CD4-positive, alpha-beta T cell treated with Interleukin-2 at 100 ng/mL for 4 hours (primary cell): ENCODE data around the gene KDM5B.
"Not testable (repeated sequence)": the region's sequence is repeated elsewhere in the genome, so short reads cannot be mapped to it uniquely, and the experiment has no call there.

Source experiments
- DNase-seq: peaks from one replicate; pipeline ENCODE4 v3.0.0-alpha.2; 2020; ENCODE audit warnings: low spot score

KDM5B gene

DNA sequence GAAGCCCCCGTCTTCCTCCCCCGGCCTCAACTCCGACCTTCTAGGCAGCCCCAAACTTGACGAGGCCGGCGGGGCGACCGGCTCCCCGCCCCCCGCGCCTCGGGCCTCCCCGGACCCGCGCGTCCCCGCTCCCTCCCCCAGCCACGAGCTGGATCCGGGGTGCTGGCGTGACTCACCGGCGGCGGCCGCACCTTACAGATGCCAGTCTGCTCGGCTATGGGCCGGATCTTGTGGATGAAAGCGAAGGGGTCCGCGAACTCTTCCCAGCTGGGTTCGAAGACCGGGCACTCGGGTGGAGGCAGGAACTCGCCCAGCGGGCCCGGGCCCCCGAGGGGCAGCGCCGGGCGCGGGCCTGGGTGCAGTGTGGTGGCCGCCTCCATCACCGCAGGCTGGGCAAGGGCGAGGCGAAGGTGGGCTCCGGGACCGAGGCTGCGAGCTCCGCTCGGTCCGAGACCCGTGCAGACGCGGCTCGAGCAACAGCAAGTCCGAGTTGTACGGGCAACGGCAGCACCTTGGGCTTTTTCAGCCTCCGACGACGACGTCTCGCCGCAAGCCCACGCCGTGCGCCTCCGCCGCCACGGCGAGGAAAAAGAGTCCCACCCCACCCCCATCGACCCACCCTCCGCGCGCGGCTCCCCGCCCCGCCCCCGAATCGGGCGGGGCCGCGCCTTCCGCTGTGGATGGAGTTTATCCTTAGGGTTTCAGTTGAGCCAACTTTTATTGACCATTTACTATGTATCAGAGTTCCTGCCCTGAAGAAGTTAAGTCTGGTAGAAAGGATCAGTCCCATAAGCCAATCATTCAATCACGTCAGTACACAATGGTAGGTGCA is at the start of gene KDM5B:
Gene KDM5B, minus strand, starts transcription at position 496 of the 832 bp plus-strand sequence. Its CDS starts 116 bp downstream, at position 380.
- peak; percentile 72 for DNase-seq

DNA sequence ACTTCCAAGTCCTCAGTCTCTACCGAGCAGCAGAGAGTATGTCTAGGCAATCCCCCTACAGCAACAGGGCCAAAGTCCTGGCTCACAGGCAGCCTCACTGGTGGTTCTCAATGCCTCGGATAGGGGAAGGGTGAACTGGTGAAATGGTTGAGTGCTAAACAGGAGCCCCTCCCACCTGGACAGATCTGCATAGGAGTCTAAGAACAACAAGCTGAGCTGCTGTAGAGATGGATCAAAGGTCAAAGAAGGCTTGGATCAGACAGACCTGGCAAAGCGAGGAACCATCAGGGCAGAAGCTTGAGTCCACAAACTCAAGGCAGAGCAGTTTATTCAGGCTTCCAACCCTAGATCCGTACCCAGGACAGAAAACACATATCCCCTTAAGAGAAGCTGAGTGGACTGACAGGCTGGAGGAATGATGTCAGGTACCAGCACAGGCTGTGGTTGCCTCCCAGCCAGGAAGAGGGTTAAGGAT is 49.0 kb upstream of the KDM5B start:
- DNase-seq: no peak

DNA sequence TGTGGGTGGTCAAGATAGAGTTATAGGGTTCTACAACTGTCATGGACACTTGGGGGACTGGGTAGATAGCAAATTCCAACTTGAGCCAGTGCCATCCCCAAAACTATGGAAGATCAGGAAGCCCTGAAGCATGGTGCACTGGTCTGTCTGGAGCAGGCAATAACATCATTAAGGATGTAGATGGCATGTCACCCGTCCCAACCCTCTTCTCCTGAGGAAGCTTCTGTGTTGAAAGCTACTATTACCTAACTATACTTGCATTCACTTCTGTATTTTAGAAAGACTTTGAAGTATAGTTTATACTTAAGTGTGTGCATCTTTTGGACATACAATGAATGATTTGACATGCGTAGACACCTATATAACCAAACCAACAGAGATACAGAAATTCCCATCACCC is 47.8 kb upstream of the KDM5B start:
- DNase-seq: no peak

DNA sequence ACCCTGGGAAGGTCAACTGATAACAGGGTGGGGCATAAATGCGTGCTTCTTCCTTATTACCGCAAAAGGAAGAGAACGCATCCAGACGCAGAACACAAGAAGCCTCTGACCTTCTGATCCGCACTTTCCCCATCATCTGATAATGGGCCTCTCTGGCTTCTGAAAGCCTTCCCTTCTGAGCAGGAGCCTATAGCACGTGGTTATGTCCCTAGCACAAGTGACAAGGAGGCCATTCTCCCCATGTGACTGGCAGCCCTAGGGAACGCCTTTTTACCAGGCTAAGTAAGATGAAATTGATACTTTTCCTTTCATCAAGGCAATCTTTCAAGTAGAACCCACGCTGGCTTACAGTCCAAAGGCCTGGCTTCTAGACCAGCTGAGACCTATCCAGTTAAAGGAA is 46.6 kb upstream of the KDM5B start:
- no peak for DNase-seq

DNA sequence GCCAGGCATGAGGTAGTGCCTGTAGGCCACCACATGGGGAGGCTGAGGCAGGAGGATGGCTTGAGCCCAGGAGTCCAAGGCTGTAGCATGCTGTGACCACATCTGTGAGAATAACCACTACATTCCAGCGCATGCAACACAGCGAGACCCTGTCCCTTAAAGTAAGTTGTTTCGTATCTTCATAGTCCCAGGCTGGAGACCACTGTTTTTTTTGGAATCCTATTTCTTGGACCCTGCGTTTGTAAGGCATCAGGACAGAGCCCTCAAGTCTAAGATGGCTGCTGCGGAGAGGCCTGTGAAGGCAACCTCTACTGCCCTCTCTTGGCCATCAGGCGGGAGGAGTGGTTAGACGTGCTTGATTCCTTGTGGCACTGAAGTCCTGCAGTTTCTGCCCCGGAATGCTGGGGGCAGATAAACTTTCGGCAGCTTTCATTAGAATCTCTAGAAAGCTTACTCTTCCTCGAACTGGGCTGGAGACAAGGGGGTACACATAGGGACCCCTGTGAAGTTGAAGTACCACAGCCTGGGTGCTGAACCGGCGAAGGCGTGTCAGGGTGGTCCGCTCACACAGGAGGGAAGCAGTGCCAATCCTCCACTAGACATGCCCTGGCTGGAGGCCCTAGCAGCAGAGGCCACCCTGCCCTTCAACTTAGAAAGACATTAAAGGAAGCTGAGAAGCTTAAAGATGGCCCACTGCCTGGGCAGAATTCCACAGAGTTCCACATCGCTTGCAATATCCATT is 44.1 kb upstream of the KDM5B start:
- DNase-seq: peak; percentile 38

DNA sequence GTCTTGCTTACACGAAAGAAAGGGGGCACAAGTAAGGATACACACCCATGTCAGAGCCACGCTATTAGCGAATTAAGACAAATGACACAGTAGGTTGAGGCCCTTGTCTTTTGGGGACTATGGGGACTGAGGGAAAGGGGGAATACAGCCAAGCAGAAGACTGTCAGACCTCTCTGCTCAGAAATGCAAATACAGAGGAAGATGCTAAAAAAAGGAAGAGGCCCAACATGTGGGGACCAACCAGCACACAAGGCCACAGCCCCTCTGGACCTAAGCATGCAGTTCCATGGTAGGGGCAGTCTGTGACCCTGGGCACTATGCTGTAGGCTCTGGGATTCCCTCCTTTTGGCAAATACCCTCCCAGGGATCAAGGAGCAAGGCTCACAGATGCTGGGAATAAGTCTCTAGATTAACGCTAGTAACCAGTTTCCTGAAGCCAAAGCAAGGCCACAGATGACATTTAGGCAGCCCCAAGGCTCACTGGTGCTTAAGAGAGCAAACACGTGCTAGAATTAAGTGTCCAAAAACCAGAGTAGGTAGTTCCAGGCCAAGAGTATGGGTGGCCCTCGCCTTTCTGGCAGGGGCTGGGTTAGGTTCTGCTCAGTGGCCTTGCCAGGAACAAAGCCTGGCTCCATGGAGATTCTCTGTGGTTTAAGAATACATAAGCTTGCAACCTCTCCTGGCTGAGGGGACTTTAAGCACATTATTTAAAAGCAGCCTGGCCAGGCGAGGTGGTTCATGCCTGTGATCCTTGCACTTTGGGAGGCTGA is 42.6 kb upstream of the KDM5B start:
- DNase-seq: no peak

DNA sequence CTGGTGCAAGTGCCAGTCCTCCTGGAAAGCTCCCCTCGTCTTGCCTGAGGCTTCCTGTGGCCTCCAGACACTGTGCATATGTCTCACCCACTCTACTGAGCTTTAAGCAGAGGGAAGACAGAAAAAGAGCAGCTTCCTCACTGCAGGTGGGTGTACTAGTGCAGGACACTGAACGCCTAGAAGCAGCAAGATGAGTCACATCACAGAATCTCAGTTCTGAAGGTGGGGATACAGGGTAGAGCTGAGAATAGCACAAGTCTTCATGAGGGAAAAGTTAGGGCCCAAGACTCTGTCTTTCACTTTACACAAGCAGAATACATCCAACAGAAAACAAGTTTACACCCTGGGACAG is 39.9 kb upstream of the KDM5B start:
- DNase-seq: no peak

DNA sequence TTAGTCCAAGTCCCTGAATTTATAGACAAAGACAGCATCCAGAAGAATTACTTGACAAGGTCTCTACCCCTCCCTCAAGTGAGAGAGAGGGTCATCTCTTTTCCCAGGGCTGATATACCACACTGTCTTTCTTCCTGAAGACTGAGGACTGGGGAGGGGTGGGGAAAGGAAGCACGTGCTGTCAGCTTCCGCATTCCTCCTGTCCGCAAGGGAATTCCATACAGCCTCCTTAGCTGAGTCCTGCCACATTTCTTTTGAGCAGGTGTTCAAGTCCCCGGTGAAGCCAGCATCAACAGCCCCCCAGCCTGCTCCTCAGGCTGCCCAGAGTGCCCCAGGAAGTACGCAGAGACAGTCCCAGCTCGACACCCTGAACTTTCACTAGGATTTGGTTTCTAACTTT is 36.7 kb upstream of the KDM5B start:
- DNase-seq: no peak

DNA sequence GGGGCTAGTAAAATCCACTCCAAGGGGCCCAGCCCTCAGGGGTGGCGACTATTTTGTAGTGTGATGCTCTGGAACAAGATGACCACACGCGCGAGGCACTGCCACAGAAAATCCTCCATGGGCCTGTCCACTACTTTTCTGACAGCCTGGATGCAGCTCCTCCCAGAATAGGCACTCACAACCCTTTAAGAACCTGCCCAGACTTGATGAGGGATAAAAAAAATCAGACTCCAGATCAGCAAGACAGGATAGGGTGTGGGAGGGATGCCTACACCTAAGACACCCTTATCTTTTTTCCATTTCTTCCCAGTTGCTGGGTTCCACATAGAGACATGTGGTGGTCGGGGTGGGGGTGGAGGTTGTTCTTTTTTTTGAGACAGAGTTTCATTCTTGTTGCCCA is 36.0 kb upstream of the KDM5B start:
- no peak for DNase-seq

DNA sequence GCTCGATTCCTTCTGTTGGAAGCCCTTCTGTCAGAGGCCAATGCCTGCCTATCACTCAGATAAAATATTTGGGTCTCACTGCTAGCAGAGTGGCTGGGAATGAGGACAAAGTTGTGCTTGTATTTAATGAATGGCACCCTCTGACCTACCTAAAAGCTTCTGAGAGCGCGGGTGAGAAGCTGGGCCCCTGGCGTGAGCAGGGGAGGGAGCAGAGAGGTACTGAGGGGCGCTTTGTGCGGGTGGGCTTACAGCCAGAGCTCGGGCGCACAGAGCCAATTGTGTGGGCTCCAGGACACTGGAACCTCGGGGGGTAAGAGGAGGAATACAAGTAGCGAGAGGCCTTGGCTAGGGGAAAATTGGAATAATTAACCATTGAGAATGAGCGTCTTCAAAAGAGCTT is 34.9 kb upstream of the KDM5B start:
- no peak for DNase-seq

DNA sequence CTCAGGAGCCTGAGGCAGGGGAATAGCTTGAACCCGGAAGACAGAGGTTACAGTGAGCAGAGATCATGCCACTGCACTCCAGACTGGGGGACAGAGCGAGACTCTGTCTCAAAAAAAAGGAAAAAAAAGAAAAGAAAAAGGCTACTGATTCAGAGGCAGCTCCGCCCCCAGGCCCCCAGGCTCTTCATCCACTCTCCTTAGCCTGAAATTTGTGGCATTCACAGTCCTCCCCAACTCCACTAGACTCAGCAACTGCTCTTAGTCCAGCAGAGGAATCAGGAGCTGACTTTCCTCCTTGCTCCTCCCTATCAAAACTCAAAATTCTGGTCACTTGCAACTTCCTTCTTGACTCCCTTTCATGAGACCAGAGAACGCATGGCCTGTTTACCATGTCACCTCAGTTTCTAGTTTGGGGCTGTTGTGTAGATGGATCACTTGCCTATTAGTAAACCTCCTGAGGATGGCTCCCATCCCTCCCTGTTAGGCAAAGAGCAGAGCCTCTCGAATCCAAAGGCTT is 29.6 kb upstream of the KDM5B start:
- no peak for DNase-seq

DNA sequence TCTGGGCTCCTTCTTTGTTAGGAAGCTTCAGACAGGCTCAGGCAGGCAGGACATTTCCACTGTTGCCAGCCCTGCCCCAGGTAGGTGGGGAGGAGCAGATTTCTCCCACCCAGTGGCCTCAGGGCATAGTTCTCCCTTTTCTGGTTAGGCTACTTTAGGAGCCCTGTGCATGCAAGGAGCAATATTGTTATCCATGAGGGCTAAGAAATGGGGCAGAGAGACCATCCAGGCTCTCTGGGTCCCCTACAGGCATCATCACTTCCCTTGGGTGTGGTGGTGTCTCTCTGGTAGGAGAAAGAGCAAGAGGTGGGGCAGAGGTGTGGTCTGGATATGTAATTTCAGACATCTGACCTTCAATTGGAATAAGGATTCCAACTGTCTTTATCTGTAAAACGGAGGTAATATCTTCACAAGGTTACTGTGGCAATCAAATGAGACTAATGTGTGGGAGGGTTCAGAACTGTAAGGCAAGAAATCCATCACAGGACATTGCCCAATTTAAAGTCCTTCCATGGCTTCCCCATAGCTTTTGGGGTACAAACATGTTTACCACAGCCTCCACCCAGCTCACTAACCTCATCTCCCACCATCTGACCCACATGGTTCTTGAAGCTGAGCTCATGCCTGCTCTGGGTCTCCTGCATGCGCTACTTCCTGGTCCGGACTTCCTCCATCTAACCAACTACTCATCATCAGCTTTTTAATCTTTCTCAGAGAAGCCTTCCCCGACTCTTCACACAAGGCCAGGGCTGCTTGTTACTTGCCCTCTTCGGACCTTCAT is 28.6 kb upstream of the KDM5B start:
- DNase-seq: no peak

DNA sequence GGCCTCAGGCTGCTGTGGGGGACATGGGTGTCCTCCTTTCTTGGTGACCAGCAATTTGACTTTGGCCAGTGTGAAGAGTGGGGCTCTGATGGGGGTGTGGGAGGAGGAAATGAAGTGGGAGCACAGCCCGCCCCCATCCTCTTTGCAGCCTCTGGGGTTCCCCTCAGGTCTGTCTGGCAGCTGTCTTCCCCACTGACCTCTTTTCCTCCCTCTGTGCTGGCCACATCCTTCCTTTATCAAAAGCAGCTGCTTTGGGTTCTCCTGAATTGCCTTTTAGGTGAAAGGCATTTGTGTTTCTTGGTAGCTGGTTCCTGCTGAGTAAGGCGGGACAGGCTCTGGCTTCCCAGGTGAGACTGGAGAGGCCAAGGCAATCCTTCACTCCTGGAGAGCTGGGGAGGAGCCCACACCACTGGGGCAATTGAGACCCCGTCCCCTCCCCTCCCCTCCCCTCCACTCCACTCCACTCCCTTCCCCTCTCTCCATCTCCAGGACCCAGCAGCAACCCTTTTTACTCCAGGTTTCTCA is 27.4 kb upstream of the KDM5B start:
- DNase-seq: peak; percentile 43

DNA sequence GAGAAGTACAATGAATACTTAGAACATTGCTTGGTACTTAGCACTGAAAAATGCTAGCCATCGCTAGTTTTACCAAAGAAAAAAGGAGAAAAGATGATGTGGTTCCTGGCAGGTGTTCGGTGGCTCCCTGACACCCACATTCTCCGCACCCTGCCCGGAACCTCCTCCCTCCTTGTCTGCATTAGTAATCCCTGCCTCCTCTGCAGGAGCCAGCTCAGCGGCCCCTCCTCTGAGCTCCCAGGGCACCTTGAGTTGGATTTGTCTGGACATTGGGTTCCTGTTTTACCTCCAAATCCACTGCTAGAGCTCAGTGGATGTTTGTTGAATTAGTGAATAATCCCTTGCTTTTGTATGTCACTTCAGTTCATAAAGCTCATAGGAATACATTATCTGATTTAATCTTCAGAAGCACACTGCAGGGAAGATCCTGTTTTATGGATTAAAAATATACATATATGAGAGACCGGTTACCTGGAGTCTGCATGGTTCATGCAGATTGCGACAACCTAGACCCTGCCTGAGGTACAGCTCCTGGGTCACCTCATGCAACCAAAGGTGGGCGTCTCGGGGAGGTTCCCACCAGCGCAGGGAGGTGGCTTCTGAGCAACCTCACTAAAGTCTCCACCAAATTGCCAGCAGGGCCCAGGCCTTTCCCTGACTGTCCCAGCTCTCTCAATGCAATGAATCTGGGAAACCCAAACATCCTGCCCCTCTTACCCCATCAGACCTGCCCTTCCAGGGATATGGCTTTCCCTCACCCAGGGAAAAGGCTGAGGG is 26.7 kb upstream of the KDM5B start:
- peak; percentile 8 for DNase-seq

DNA sequence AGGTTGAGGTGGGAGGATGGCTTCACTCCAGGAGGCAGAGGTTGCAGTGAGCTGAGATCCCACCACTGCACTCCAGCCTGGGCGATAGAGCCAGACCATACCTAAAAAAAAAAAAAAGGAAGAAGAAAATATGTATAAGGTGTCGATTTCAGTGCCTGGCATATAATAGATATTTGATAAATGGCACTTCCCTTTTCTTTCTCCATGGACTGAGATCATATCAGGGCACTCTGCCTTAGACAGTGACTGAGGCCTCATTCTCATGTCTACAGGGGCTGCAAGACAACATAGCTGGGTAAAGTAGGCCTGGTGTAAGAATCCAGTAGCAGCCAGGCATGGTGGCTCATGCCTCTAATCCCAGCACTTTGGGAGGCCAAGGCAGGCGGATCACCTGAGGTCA is 23.7 kb upstream of the KDM5B start:
- DNase-seq: no peak

DNA sequence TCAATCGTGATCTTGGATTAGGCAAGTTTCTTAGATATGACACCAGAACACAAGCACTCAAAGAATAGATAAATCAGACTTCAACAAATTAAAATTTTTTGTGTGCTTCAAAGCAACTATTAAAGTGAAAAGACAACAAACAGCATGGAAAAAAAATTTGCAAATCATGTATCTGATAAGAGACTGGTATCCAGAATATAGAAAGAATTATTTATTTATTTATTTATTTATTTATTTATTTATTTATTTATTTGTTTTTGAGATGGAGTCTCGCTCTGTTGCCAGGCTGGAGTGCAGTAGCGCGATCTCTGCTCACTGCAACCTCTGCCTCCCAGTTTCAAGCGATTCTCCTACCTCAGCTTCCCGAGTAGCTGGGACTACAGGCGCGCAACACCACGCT is 21.0 kb upstream of the KDM5B start:
- DNase-seq: not testable (repeated sequence)

DNA sequence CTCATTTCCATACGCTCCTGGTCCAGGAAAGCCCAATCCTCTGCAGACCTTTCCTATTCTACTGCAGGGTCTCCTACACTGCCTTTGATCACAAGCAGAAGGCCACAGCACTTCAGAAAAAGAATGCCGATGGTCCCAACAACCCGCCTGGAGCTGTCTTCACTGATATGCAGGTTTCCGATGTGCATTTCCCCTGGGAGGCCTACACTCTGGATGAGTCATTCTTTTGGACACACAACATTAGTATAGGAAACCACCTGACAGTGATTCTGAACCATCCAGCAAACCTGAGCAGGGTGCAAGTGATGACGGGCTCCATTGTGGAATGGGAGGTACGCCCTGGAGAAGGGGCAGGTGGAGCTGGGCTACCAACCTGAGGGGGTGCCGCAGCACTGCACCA is 17.5 kb upstream of the KDM5B start:
- DNase-seq: no peak

DNA sequence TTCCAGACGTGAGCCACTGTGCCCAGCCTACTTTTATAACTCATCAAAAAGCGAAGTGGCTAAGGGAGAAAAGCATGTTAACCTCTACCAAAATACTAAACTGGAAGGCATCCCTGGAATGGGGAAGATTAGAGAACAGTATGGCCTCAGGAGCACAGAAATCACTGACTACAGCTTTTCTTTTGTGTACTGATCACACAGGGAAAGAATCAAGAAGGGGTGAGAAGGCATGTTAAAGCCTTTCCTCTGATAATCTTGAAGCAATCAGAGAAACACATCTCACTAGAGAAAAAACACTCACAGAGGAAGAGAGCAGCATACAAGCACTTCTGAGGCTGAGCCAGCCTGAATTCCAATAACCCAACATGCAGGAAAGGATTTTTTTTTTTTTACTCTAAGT is 13.2 kb upstream of the KDM5B start:
- no peak for DNase-seq

DNA sequence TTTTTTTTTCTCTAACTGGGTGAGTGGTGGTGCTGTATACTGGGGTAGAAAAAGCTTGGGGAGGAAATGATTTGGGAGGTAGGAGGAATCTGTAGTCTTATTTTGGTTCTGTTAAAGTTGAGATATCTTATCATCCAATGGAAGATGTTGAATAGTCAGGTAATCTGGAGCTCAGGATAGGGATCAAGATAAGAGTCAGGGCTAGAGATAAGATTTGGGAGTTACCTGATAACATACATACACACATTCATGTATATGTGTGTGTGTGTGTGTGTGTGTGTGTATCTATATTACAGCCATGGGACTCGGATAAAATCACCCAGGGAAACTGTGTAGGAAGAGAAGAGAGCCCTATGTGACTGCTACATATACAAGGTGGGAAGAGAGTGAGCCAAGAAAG is 10.6 kb upstream of the KDM5B start:
- no peak for DNase-seq

DNA sequence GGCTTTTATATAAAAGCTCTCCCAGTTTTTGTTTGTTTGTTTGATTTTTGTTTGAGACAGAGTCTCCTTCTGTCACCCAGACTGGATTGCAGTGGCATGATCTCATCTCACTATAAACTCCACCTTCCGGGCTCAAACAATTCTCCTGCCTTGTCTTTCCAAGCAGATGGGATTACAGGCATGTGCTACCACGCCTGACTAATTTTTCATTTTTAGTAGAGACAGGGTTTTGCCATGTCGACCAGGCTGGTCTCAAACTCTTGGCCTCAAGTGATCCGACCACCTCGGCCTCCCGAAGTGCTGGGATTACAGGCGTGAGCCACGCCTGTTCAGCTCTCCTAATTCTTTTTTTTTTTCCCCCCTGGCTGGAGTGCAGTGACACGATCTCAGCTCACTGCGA is 6.9 kb upstream of the KDM5B start:
- DNase-seq: no peak
